Measurements from ENCODE around the gene CLCF1. TPM values are rescaled to one million over a fixed set of nuclear protein-coding genes. Genes with fewer than 3 reads are reported as not detected.
"Not testable (repeated sequence)": the region's sequence is repeated elsewhere in the genome, so short reads cannot be mapped to it uniquely, and the experiment has no call there.

CLCF1 gene
- polyA plus RNA-seq, 1 donor from 2014 or later = not detected

- no peak overlapping the region for H3K9ac ChIP-seq (ENCODE audit: low read length)
- no peaks in the 10 kb centered on the region for H3K9me3 ChIP-seq (ENCODE audit: low read length)
- no peak overlapping the region for H3K4me3 ChIP-seq (ENCODE audit: low read length)
- H3F3A ChIP-seq (ENCODE audit: insufficient read depth, low read length, poor library complexity, severe bottlenecking) = no peaks in the 10 kb centered on the region
- no peak overlapping the region for H3K4me2 ChIP-seq (ENCODE audit: low read length)
- H3K36me3 ChIP-seq (ENCODE audit: insufficient read depth, low read length) = no peaks in the 10 kb centered on the region
- H4K20me1 ChIP-seq (ENCODE audit: insufficient read depth) = no peaks in the 10 kb centered on the region
- H3K27ac ChIP-seq (ENCODE audit: low read length) = no peak overlapping the region
- no peak for TF ChIP-seq TAF1 (IDR thresholded peaks at IDR 0.05; ENCODE audit: low read depth)
- no peak for TF ChIP-seq SMC3 (conservative IDR thresholded peaks at IDR 0.05; ENCODE audit: poor library complexity)
- no peak for TF ChIP-seq EP300 (conservative IDR thresholded peaks at IDR 0.05; ENCODE audit: poor library complexity, severe bottlenecking)
- TF ChIP-seq CTCF (IDR thresholded peaks at IDR 0.05; ENCODE audit: poor library complexity, severe bottlenecking) = no peak
- TF ChIP-seq RAD21 (conservative IDR thresholded peaks at IDR 0.05) = no peak
- TF ChIP-seq POLR2AphosphoS5 (IDR thresholded peaks at IDR 0.05) = no peak
- no peak for TF ChIP-seq REST (IDR thresholded peaks at IDR 0.05; ENCODE audit: borderline replicate concordance)
- peaks cover 11% of the 10 kb centered on the region for H3K79me2 ChIP-seq (replicated peaks; ENCODE audit: insufficient read depth, low read length)
- no peaks in the 10 kb centered on the region for H3K27me3 ChIP-seq (ENCODE audit: insufficient read depth, low read depth, low read length)
- H2AFZ ChIP-seq (ENCODE audit: low read depth, low read length) = no peak overlapping the region
- no peaks in the 10 kb centered on the region for H3K9me2 ChIP-seq (ENCODE audit: insufficient read depth, low read length)
Measured at GRCh38 chr11:67320691-67321090, 52.7 kb downstream of the CLCF1 start.

GRCh38 chr11:67320011-67320410 lies 53.4 kb downstream of the CLCF1 start:
- H3K4me2 ChIP-seq (ENCODE audit: low read length) = no peak overlapping the region
- no peak for TF ChIP-seq EP300 (conservative IDR thresholded peaks at IDR 0.05; ENCODE audit: poor library complexity, severe bottlenecking)
- no peak for TF ChIP-seq EZH2 (IDR thresholded peaks at IDR 0.05; ENCODE audit: borderline replicate concordance, insufficient read depth, low read length, poor library complexity, severe bottlenecking)
- TF ChIP-seq CTCF (IDR thresholded peaks at IDR 0.05; ENCODE audit: poor library complexity, severe bottlenecking) = no peak
- no peak for TF ChIP-seq POLR2AphosphoS5 (IDR thresholded peaks at IDR 0.05)
- no peaks in the 10 kb centered on the region for H3K27me3 ChIP-seq (ENCODE audit: insufficient read depth, low read depth, low read length)
- H3K36me3 ChIP-seq (ENCODE audit: insufficient read depth, low read length) = no peaks in the 10 kb centered on the region
- peaks cover 11% of the 10 kb centered on the region for H3K79me2 ChIP-seq (replicated peaks; ENCODE audit: insufficient read depth, low read length)
- H4K20me1 ChIP-seq (ENCODE audit: insufficient read depth) = no peaks in the 10 kb centered on the region
- no peak overlapping the region for H3K9ac ChIP-seq (ENCODE audit: low read length)
- no peak overlapping the region for H3K4me3 ChIP-seq (ENCODE audit: low read length)
- H3K9me3 ChIP-seq (ENCODE audit: low read length) = no peaks in the 10 kb centered on the region
- no peak overlapping the region for H2AFZ ChIP-seq (ENCODE audit: low read depth, low read length)
- no peaks in the 10 kb centered on the region for H3F3A ChIP-seq (ENCODE audit: insufficient read depth, low read length, poor library complexity, severe bottlenecking)
- H3K9me2 ChIP-seq (ENCODE audit: insufficient read depth, low read length) = no peaks in the 10 kb centered on the region
- no peak overlapping the region for H3K27ac ChIP-seq (ENCODE audit: low read length)

- H3K4me3 ChIP-seq (ENCODE audit: low read length) = peak overlapping the region; percentile 74
- H3K4me2 ChIP-seq (ENCODE audit: low read length) = peak overlapping the region; percentile 83
- H2AFZ ChIP-seq (ENCODE audit: low read depth, low read length); H3K27me3 ChIP-seq (ENCODE audit: insufficient read depth, low read depth, low read length); H4K20me1 ChIP-seq (ENCODE audit: insufficient read depth); H3K36me3 ChIP-seq (ENCODE audit: insufficient read depth, low read length); H3K9me3 ChIP-seq (ENCODE audit: low read length); H3K9ac ChIP-seq (ENCODE audit: low read length); H3F3A ChIP-seq (ENCODE audit: insufficient read depth, low read length, poor library complexity, severe bottlenecking); H3K27ac ChIP-seq (ENCODE audit: low read length); H3K9me2 ChIP-seq (ENCODE audit: insufficient read depth, low read length): not testable (repeated sequence)
- peaks cover 11% of the 10 kb centered on the region for H3K79me2 ChIP-seq (replicated peaks; ENCODE audit: insufficient read depth, low read length)
Measured at GRCh38 chr11:67318876-67319275, 54.5 kb downstream of the CLCF1 start.

Data from neural cell (in vitro differentiated cells).